Neutrophil (primary cell): ENCODE data around the gene SRGAP1.

Experiments
- H3K27ac ChIP-seq: fragments of 200-600 bp; sonication (generic); 2 replicates; pipeline ENCODE4 v1.5.1; 2016; ENCODE audit warnings: mild to moderate bottlenecking, moderate library complexity
- H3K27me3 ChIP-seq: fragments of 200-600 bp; sonication (generic); 2 replicates; pipeline ENCODE4 v1.6.0; 2016; ENCODE audit warnings: mild to moderate bottlenecking
- H3K36me3 ChIP-seq: fragments of 200-600 bp; sonication (generic); 2 replicates; pipeline ENCODE4 v1.5.1; 2017
- H3K4me1 ChIP-seq, 2 experiments: fragments of 200-600 bp in 1 of 2; sonication (generic) in 1 of 2; 1 replicate in 1 of 2; 2 replicates in 1 of 2; pipeline versions ENCODE4 v1.5.1 to v1.6.1; 2013 to 2016; ENCODE audit warnings: low read depth in 1 of 2, low read length in 1 of 2, mild to moderate bottlenecking in 1 of 2, moderate library complexity in 1 of 2; ENCODE audit not compliant: control insufficient read depth in 1 of 2, insufficient read depth in 1 of 2
- H3K4me3 ChIP-seq, 2 experiments: fragments of 200-600 bp in 1 of 2; sonication (generic) in 1 of 2; 1 replicate in 1 of 2; 2 replicates in 1 of 2; pipeline ENCODE4 v1.5.1; 2013 to 2016; ENCODE audit warnings: low read depth in 1 of 2, low read length in 1 of 2, mild to moderate bottlenecking in 1 of 2, moderate library complexity in 1 of 2
- H3K9me3 ChIP-seq: fragments of 200-600 bp; sonication (generic); 2 replicates; pipeline ENCODE4 v1.5.1; 2016
- TF ChIP-seq, protein P1 (sequence below): fragments of 200-600 bp; sonication (generic); IDR thresholded peaks from 2 replicates; pipeline ENCODE4 v1.5.1; 2016; ENCODE audit warnings: antibody characterized with exemption

The SRGAP1 gene

DNA sequence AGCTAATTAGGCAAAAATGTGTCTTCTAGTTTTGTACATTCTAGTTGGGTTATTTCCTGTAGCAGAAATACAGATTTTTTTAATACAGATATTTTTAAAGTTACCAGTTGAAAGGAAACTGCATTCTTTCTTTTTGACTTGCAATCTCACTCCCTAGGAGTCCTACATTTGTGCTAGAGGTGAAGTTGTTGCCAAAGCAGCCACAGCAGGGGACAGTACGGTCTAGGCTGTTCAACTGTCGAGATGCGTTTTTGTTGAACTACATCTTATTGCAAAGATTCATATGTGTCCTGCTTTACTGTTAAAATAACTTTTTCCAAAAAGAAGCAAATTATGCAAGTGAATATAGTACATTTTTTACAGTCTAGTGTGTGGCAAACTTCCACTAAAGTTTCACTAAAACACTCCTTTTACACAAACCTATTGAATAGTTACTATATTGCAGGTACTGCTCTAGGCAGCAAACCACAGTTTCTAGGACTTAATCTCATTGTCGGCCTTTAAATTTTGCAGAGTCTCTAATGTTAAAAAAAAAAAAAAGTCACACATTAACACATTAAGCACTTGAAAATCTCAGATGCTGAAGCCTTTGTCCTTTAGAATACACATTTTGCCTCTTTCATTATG, 30.2 kb upstream of the SRGAP1 start:
- Histone ChIP-seq H3K4me3 (no peak overlapping the region), H3K36me3 (no peaks in the 10 kb centered on the region), H3K9me3 (no peaks in the 10 kb centered on the region), H3K27ac (no peak overlapping the region), H3K4me1 (no peaks in the 10 kb centered on the region), H3K27me3 (no peaks in the 10 kb centered on the region)
- TF ChIP-seq, protein P1, sequence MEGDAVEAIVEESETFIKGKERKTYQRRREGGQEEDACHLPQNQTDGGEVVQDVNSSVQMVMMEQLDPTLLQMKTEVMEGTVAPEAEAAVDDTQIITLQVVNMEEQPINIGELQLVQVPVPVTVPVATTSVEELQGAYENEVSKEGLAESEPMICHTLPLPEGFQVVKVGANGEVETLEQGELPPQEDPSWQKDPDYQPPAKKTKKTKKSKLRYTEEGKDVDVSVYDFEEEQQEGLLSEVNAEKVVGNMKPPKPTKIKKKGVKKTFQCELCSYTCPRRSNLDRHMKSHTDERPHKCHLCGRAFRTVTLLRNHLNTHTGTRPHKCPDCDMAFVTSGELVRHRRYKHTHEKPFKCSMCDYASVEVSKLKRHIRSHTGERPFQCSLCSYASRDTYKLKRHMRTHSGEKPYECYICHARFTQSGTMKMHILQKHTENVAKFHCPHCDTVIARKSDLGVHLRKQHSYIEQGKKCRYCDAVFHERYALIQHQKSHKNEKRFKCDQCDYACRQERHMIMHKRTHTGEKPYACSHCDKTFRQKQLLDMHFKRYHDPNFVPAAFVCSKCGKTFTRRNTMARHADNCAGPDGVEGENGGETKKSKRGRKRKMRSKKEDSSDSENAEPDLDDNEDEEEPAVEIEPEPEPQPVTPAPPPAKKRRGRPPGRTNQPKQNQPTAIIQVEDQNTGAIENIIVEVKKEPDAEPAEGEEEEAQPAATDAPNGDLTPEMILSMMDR: no peak

DNA sequence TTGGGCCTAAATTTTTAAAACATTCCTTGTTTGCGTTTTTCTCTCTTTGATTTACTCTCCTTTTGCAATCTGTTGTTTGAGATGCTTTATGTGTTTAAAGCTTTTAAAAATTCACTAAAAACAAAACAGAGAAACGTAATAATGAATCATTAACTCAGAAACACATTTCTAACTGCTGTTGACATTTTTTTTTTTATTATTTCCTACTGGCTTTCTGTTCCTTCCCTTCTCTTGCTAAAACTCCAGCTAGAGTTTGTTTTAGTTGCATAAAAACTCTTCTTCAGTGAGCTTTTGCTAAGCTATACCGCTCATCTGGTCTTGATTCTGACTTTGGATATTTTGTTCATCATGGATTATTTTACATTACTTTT, 29.0 kb upstream of the SRGAP1 start:
- no peaks in the 10 kb centered on the region for H3K9me3 ChIP-seq
- no peak overlapping the region for H3K4me3 ChIP-seq
- no peaks in the 10 kb centered on the region for H3K36me3 ChIP-seq
- no peak overlapping the region for H3K27ac ChIP-seq
- no peaks in the 10 kb centered on the region for H3K27me3 ChIP-seq
- TF ChIP-seq, protein P1: no peak
- H3K4me1 ChIP-seq: no peaks in the 10 kb centered on the region

DNA sequence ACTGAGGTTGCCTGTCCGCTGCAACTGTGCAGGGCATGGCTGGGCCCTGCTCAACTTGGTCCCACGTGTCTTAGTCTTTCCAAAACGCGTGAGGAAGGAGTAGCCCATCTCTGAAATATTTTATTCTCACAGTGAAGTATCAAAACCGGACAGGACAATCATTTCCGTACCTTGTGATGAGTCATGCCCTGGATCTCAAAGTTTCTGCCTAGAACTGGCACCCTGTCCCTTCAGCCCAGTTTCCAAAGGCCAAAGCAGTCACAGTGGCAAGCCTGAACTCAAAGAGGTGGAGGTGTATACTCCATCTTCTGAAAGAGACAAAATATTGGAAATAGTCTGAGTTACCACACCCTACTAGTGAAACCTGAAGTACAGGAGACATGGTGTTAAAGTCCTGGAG, 28.5 kb upstream of the SRGAP1 start:
- TF ChIP-seq, protein P1: no peak

DNA sequence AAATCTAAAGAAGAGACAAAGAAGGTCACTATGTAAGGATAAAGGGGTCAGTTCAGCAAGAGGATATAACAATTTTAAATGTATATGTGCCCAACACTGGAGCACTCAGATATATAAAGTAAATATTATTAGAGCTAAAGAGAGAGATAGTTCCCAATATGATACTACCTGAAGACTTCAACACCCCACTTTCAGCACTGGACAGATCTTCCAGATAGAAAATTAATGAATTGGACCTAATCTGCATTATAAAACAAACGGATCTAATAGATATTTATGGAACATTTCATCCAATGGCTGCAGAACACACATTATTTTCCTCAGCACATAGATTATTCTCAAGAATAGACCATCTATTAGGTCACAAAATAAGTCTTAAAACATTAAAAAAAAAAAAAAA, 24.1 kb upstream of the SRGAP1 start:
- Histone ChIP-seq H3K27ac (no peak overlapping the region), H3K27me3 (peaks cover 24% of the 10 kb centered on the region), H3K4me1 (no peaks in the 10 kb centered on the region), H3K36me3 (no peaks in the 10 kb centered on the region), H3K9me3 (no peaks in the 10 kb centered on the region), H3K4me3 (no peak overlapping the region)
- TF ChIP-seq, protein P1: no peak

More for the DNA sequence above, 28.5 kb upstream of the SRGAP1 start:
- H3K27ac ChIP-seq: no peak overlapping the region
- H3K4me1 ChIP-seq: no peaks in the 10 kb centered on the region
- no peak overlapping the region for H3K4me3 ChIP-seq
- no peaks in the 10 kb centered on the region for H3K36me3 ChIP-seq
- H3K9me3 ChIP-seq: no peaks in the 10 kb centered on the region
- no peaks in the 10 kb centered on the region for H3K27me3 ChIP-seq

DNA sequence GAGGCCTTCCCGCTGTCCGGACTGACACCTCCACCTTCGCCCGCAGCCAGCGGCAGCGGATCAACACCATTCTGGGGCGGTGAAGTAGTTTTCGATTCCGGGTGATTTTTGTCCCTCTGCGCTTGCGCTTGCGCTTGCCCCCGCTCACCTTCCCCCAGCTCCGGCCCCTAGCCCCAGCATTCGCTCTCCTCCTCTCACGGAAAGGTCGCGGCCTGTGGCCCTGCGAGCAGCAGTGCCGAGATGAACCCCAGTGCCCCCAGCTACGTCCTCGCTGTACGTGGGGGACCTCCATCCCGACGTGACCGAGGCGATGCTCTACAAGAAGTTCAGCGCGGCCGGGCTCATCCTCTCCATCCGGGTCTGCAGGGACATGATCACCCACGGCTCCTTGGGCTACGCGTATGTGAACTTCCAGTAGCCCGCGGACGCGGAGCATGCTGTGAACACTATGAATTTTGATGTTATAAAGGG, 22.7 kb upstream of the SRGAP1 start:
- Histone ChIP-seq H3K36me3 (no peaks in the 10 kb centered on the region), H3K27me3 (peaks cover 24% of the 10 kb centered on the region), H3K9me3 (no peaks in the 10 kb centered on the region), H3K27ac (no peak overlapping the region), H3K4me3 (no peak overlapping the region), H3K4me1 (no peaks in the 10 kb centered on the region)
- TF ChIP-seq, protein P1: no peak
